Measurements from ENCODE around the gene GPX8. TPM values are rescaled to one million over a fixed set of nuclear protein-coding genes. Genes with fewer than 3 reads are reported as not detected.

The GPX8 gene
- total RNA-seq, 2 donors from 2014 or later: 26.1 to 49.9 TPM

- intact Hi-C loops (cut with DNase I): no loop called here
- DNase-seq (ENCODE audit: low spot score): no peak
Measured at GRCh38 chr5:55160493-55161209, 680 bp downstream of the GPX8 start.

DNA sequence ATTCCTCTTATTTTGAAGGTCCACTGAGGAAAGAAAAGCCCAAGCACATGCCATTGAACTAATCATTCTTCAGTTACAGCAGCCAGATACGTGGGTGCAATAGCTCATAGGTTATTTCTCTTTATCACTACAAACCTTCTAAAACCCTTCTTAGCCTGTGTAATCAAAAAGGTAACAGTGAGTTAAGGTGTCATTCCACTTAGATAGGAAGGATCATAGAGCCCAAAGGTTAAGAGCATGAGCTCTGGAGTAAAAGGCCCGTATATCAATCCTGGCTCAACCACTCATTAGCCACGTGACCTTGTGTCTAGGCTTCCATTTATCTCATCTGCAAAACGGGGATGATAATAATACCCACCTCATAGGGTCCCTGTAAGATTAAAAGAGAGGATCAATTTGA lies 2.7 kb downstream of the GPX8 start:
- DNase-seq (ENCODE audit: low spot score): no peak
- intact Hi-C loops (cut with DNase I): no loop called here

DNA sequence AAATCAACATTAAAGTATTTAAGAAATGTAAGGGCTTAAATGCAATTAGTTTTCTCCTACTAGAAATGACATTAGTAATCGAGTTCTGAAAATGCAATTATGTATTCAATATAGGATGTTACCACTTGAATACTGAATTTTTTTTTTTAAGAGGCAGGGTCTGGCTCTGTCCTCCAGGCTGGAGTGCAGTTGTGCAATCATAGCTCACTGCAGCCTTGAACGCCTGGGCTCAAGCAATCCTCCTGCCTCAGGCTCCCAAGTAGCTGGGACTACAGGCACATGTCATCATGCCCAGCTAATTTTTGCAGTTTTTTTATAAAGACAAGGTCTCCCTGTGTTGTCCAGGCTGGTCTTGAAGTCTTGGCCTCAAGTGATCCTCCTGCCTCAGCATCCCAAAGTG lies 11.5 kb downstream of the GPX8 start:
- intact Hi-C loops (cut with DNase I): no loop called here
- no peak for DNase-seq (ENCODE audit: low spot score)

- no peak for DNase-seq (ENCODE audit: low spot score)
- intact Hi-C loops (cut with DNase I): no loop called here
Measured at GRCh38 chr5:55172051-55172899, 12.3 kb downstream of the GPX8 start.

DNA sequence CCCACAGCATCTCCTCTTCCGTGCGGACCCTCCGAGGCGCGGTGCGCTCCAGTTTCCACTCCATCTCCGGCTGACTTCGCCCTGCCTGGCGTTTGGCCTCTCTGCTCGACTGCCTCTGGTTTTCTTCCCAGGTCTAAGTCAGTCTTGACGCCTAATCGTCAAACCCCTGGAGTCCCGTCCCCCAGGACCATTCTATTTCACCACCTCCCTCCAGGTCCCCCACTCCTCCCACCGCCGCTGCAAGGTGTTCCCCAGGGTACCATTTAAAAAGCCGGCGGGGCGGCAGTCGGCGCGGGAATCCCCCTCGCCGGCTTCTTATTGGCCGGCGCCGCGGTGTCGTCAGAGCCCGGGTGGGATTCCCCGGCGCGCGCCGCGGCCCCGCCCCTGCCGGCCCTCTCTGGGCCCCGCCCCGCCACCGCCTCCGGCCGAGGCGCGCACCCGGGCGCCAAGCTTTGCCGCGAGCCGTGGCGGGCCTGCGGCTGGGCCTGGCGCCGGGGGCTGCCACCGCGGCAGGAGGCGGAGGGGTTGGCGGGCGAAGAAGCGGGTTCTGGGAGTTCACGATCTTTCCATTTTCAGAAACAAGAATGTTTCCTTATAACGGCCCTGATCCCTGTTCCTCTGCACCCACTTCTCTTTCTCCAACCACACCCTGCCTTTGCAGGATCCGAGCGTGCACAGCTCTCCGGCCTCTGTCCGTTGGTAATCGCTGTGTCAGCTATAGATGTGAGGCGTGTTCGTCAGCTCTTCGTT lies 13.1 kb downstream of the GPX8 start, which contains the start of gene CDC20B:
TSS of gene CDC20B (minus strand) at position 241 of the 750 bp plus-strand sequence. CDS start at position 64, 177 bp downstream.
- DNase-seq (ENCODE audit: low spot score): peak; percentile 90
- intact Hi-C loops (cut with DNase I): no loop called here

GRCh38 chr5:55173687-55174230 lies 13.8 kb downstream of the GPX8 start:
- no peak for DNase-seq (ENCODE audit: low spot score)
- intact Hi-C loops (cut with DNase I): no loop called here

- DNase-seq (ENCODE audit: low spot score): no peak
- intact Hi-C loops (cut with DNase I): no loop called here
Measured at GRCh38 chr5:55175781-55176175, 15.8 kb downstream of the GPX8 start.

DNA sequence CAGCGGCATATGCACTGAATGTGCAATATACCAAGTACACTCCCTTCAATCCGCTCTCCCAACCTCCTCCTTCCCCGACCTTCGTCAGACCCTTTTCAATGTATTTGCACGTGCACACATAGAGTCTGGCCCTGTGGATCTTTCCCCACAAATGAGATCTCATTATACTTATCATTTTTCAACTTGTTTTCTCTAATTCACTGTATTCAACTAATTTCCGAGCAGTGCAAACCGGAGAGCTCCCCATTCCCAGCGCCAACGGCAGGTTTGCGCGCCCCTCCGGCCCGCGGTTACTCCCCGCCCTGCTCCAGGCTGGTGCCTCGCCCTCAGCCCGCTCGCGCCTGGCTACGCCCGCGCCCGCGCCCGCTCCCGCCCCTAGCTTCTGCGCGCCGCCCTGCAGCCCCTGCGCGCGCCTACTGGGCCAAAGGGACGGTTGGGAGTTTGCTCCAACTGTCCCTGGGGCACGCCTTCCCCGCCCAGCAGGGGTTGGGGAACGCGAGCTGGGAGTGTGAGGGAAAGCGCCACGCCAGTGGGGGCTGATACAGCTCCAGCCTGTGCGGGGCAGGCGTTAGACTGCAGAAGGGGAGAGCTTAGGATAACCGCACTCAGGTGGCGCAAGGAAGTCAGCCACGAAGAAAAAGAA lies 16.3 kb downstream of the GPX8 start:
- no peak for DNase-seq (ENCODE audit: low spot score)
- intact Hi-C loops (cut with DNase I): no loop called here

DNA sequence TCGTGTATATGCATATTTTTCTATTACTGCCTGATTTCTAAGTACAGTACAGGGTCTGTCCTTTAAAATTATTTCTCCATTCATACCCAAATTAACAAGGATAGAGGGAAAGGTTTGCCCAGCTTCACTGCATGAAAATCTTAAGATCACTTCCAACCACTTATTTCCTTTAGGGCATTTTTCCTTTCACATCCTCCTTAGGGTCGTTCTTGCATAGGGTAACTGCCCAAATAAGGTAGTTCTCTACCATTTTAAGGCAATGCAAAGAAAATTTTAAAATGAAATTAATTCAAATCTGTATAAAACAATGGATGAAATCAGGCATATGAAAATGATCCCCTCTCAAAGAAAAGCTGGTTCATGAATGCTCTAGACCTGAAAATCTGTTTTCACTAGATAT lies 17.1 kb downstream of the GPX8 start:
- DNase-seq (ENCODE audit: low spot score): no peak
- intact Hi-C loops (cut with DNase I): no loop called here

- no peak for DNase-seq (ENCODE audit: low spot score)
- intact Hi-C loops (cut with DNase I): no loop called here
Measured at GRCh38 chr5:55180016-55180415, 20.0 kb downstream of the GPX8 start.

DNA sequence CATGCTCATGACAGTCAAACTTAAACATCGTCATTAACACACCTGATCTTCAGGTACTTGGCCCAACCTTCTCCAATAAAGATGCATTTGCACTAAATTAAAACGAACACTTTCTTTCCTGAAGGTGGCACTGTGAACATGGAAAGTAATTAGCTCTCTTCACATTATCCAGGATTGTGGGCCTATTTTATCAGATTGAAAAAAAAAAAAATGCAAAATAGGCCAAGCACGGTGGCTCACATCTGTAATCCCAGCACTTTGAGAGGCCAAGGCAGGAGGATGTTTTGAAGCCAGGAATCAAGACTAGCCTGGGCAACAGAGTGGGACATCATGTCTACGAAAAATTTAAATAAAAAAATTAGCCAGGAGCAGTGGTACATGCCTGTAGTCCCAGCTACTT lies 27.4 kb downstream of the GPX8 start:
- intact Hi-C loops (cut with DNase I): no loop called here
- DNase-seq (ENCODE audit: low spot score): no peak

- DNase-seq (ENCODE audit: low spot score): no peak
- intact Hi-C loops (cut with DNase I): no loop called here
Measured at GRCh38 chr5:55188656-55189540, 28.9 kb downstream of the GPX8 start.

DNA sequence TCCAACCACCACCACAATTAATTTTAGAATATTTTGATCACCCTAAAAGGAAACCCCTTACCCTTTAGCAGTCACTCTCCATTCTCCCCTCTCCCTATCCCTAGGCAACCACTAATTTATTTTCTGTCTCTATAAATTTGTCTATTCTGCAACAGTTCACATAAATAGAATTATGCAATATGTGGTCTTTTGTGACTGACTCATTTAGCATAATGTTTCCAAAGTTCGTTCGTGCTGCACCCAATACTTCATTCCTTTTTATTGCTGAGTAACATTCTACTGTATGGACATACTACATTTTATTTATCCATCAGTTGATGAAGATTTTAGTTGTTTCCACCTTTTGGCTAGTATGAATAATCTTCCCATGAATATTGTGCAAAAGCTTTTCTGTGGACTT lies 31.2 kb downstream of the GPX8 start:
- intact Hi-C loops (cut with DNase I): no loop called here
- DNase-seq (ENCODE audit: low spot score): no peak

- intact Hi-C loops (cut with DNase I): no loop called here
- no peak for DNase-seq (ENCODE audit: low spot score)
Measured at GRCh38 chr5:55205001-55205400, 45.0 kb downstream of the GPX8 start.

DNA sequence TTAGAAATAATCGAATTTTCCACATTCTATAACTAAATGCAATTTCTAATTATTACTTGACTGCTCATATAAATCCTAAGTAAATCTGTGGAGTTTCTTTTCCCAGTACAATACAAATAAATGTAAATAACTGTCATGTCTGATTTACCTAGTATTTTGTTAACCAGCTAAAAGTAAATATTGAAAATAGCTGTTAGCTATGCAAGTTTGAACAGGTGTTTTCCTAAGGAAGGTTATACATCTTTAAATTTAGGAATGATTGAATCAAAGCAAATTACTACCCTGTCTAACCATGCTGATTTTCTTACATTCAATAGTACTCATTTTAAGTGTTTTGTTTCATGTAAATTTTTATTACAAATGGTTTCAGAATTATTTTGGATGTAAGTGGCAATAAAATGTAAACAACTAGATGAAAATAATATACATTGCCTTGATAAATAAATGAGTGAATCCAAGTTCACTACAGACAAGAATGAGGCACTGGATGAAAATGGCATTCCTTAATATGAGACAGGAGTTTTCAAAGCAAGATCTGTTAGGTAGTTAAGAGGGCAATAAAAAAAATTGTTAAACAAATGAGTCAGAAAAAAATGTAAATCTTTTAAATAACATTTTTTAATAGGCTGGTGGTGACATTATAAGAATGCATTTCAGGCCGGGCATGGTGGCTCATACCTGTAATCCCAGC lies 51.4 kb downstream of the GPX8 start:
- intact Hi-C loops (cut with DNase I): no loop called here
- DNase-seq (ENCODE audit: low spot score): no peak
